Endothelial cell of umbilical vein (primary cell): ENCODE measurements around the gene LSM6. TPM values are rescaled to one million over a fixed set of nuclear protein-coding genes. Genes with fewer than 3 reads are reported as not detected.

Experiments
- BruUV-seq: library from RNA; stranded (reverse); fragments of 400-500 nt; replicated peaks from 2 replicates; lab custom pipeline; 2021; lab: Mats Ljungman, UMichigan
- CTCF ChIA-PET: fragments of 300-600, 350-600 bp; sonication (Branson Sonifier 250); formaldehyde crosslinking; loops from one replicate; lab custom pipeline; 2021; ENCODE audit warnings: antibody characterized with exemption, inconsistent platforms; lab: Charles Lee
- POLR2A ChIA-PET: fragments of 300-600, 350-600 bp; sonication (Branson Sonifier 250); formaldehyde crosslinking; loops from one replicate; lab custom pipeline; 2021; ENCODE audit warnings: antibody characterized with exemption, inconsistent platforms; lab: Charles Lee
- DNase-seq: peaks from one replicate; pipeline ENCODE4 v3.0.0-alpha.2; 2011; ENCODE audit warnings: low read depth, low spot score
- FAIRE-seq: peaks from 2 replicates; lab custom pipeline; 2011; peaks lifted over from hg19 to GRCh38; lab: Jason Lieb, UNC
- H2AFZ ChIP-seq: 2 replicates; pipeline ENCODE4 v1.6.0; 2012; ENCODE audit warnings: low read depth, low read length, control low read depth, inconsistent platforms
- H3K27ac ChIP-seq: 2 replicates; pipeline ENCODE4 v1.5.1; 2011; ENCODE audit warnings: low read depth, mild to moderate bottlenecking, control low read depth, low read length, moderate library complexity; ENCODE audit not compliant: insufficient read depth
- H3K27me3 ChIP-seq, 2 experiments: 2 replicates each; pipeline versions ENCODE4 v1.6.0 to v1.6.1; 2011; ENCODE audit warnings: low read length in 2 of 2, mixed read lengths in 1 of 2; ENCODE audit not compliant: control insufficient read depth in 2 of 2, insufficient read depth in 2 of 2
- H3K36me3 ChIP-seq, 2 experiments: 2 replicates in 1 of 2; 3 replicates in 1 of 2; pipeline ENCODE4 v1.5.1; 2011; ENCODE audit warnings: low read length in 2 of 2, mild to moderate bottlenecking in 1 of 2, moderate library complexity in 1 of 2; ENCODE audit not compliant: control insufficient read depth in 2 of 2, insufficient read depth in 2 of 2; ENCODE audit errors: extremely low read depth in 1 of 2
- H3K4me1 ChIP-seq: 3 replicates; pipeline ENCODE4 v1.5.1; 2011; ENCODE audit warnings: mild to moderate bottlenecking, low read length; ENCODE audit not compliant: control insufficient read depth, insufficient read depth; ENCODE audit errors: extremely low read depth
- H3K4me2 ChIP-seq: 2 replicates; pipeline ENCODE4 v1.6.1; 2011; ENCODE audit warnings: low read length, control low read depth, mixed read lengths; ENCODE audit not compliant: insufficient read depth
- H3K4me3 ChIP-seq, 3 experiments: fragments of 200-600 bp in 1 of 3; sonication (generic), shearing (Covaris generic) in 1 of 3; replicated peaks in 1 of 3; 2 replicates each; pipeline ENCODE4 v1.5.1; 2011 to 2016; ENCODE audit warnings: control low read depth in 3 of 3, low read length in 3 of 3, mild to moderate bottlenecking in 2 of 3, inconsistent platforms in 1 of 3, low read depth in 1 of 3, moderate library complexity in 1 of 3; ENCODE audit not compliant: insufficient read depth in 1 of 3
- H3K79me2 ChIP-seq: 2 replicates; pipeline ENCODE4 v1.6.0; 2012; ENCODE audit warnings: low read length, inconsistent platforms; ENCODE audit not compliant: control insufficient read depth, insufficient read depth
- H3K9ac ChIP-seq: replicated peaks from 2 replicates; pipeline ENCODE3; 2011; ENCODE audit warnings: low read length, control low read depth; ENCODE audit not compliant: insufficient read depth; ENCODE audit errors: extremely low read depth
- H3K9me1 ChIP-seq: replicated peaks from 3 replicates; pipeline ENCODE4 v1.6.0; 2011; ENCODE audit warnings: mild to moderate bottlenecking, low read length; ENCODE audit not compliant: control insufficient read depth, insufficient read depth; ENCODE audit errors: extremely low read depth
- H3K9me3 ChIP-seq: replicated peaks from 2 replicates; pipeline ENCODE4 v1.5.1; 2012; ENCODE audit warnings: low read length, inconsistent platforms; ENCODE audit not compliant: control insufficient read depth, insufficient read depth
- H4K20me1 ChIP-seq: replicated peaks from 2 replicates; pipeline ENCODE3; 2011; ENCODE audit warnings: mild to moderate bottlenecking, low read length; ENCODE audit not compliant: control insufficient read depth, insufficient read depth; ENCODE audit errors: extremely low read depth
- CTCF ChIP-seq, 2 donors: IDR thresholded peaks; 1 replicate in 1 of 2; 2 replicates in 1 of 2; pipeline ENCODE4 v1.5.1; 2011; ENCODE audit warnings: low read length in 2 of 2, mild to moderate bottlenecking in 2 of 2, moderate library complexity in 2 of 2, control low read depth in 1 of 2, inconsistent platforms in 1 of 2, low read depth in 1 of 2; ENCODE audit not compliant: insufficient read depth in 1 of 2; ENCODE audit errors: extremely low read depth in 1 of 2
- EZH2 ChIP-seq: IDR thresholded peaks from 2 replicates; pipeline ENCODE4 v1.6.1; 2012; ENCODE audit warnings: borderline replicate concordance, low read depth, mild to moderate bottlenecking, moderate library complexity, low read length, inconsistent platforms; ENCODE audit not compliant: severe bottlenecking
- FOS ChIP-seq: IDR thresholded peaks from 2 replicates; pipeline ENCODE4 v1.6.1; 2011; ENCODE audit warnings: mild to moderate bottlenecking, low read length, moderate library complexity, borderline replicate concordance; ENCODE audit not compliant: insufficient read depth
- GATA2 ChIP-seq: IDR thresholded peaks from 2 replicates; pipeline ENCODE4 v1.7.0; 2011; ENCODE audit warnings: low read depth, mild to moderate bottlenecking, moderate library complexity, mixed read lengths, low read length; ENCODE audit not compliant: insufficient read length, insufficient read depth
- JUN ChIP-seq: IDR thresholded peaks from 2 replicates; pipeline ENCODE4 v1.6.1; 2011; ENCODE audit warnings: borderline replicate concordance, low read depth; ENCODE audit not compliant: insufficient read length, insufficient read depth
- MAX ChIP-seq: IDR thresholded peaks from 2 replicates; pipeline ENCODE4 v1.6.1; 2011; ENCODE audit not compliant: insufficient read depth, insufficient read length
- MYC ChIP-seq: IDR thresholded peaks from one replicate; pipeline ENCODE4 v1.6.1; 2011; ENCODE audit warnings: mild to moderate bottlenecking, low read depth, low read length
- POLR2A ChIP-seq: IDR thresholded peaks from 2 replicates; pipeline ENCODE4 v1.6.1; 2012; ENCODE audit warnings: low read depth, mild to moderate bottlenecking, control low read depth, low read length
- POLR2AphosphoS5 ChIP-seq: IDR thresholded peaks from 2 replicates; pipeline ENCODE4 v1.6.1; 2012; ENCODE audit warnings: low read depth, mild to moderate bottlenecking, control low read depth, low read length, moderate library complexity; ENCODE audit not compliant: insufficient read depth
- dilution Hi-C: fragments of 300-500 bp; cut with MboI; formaldehyde crosslinking; loops from one replicate; pipeline ENCODE4 v1.15.0; 2019; ENCODE audit warnings: low sequenced_read_pairs; ENCODE audit not compliant: extremely low pct_ligation_motif_present
- intact Hi-C: fragments of 100-400 bp; cut with micrococcal nuclease; formaldehyde crosslinking; loops from one replicate; pipeline ENCODE4 v1.10.0; 2022
- polyA plus RNA-seq, 4 experiments: library from polyadenylated mRNA; depleted of rRNA in 3 of 4; stranded (reverse) in 3 of 4; unstranded in 1 of 4; fragments of >200 nt; gene quantifications; 2 replicates each; pipeline versions ENCODE4 v1.2.1 to v1.2.3, GENCODE V29; 2011 to 2012; ENCODE audit warnings: missing spikeins in 1 of 4
- total RNA-seq: library from RNA; stranded (reverse); gene quantifications from 2 replicates; pipeline ENCODE4 v1.2.3, GENCODE V29; 2021

Gene LSM6
- total and polyA plus RNA-seq, 2 donors (not counting 3 experiments of a cell fraction or from before 2014, with no cell fraction given), result 20.3 to 43.1 TPM

- Histone ChIP-seq H3K79me2 (no peaks in the 10 kb centered on the region), H3K27ac (no peak overlapping the region), H3K4me1 (no peaks in the 10 kb centered on the region), H3K9me3 (no peaks in the 10 kb centered on the region), H4K20me1 (no peaks in the 10 kb centered on the region), H3K4me3 (no peak overlapping the region), H3K4me2 (no peak overlapping the region), H3K9me1 (no peaks in the 10 kb centered on the region), H3K9ac (no peak overlapping the region), H3K27me3 (peaks cover 3 to 5% of the 10 kb centered on the region in 2 experiments), H2AFZ (no peak overlapping the region), H3K36me3 (no peaks in the 10 kb centered on the region)
- intact Hi-C loops (no loop called here), dilution Hi-C loops (no loop called here)
- ChIA-PET POLR2A (no interaction called here), CTCF (no interaction called here)
- DNase-seq (no peak), FAIRE-seq (no peak)
- no TSS peak for BruUV-seq
- TF ChIP-seq JUN (no peak), MAX (no peak), GATA2 (no peak), POLR2AphosphoS5 (no peak), MYC (no peak), CTCF (IDR thresholded peaks at IDR 0.05; ENCODE audit: extremely low read depth in 1 of 2, insufficient read depth in 1 of 2, low read depth in 1 of 2, low read length in 2 of 2) (no peak), EZH2 (no peak), FOS (no peak), POLR2A (no peak)
Observed at GRCh38 chr4:146229406-146229805, 53.9 kb downstream of the LSM6 start.
